Measurements from ENCODE around the gene VSTM4.

The VSTM4 gene

DNA sequence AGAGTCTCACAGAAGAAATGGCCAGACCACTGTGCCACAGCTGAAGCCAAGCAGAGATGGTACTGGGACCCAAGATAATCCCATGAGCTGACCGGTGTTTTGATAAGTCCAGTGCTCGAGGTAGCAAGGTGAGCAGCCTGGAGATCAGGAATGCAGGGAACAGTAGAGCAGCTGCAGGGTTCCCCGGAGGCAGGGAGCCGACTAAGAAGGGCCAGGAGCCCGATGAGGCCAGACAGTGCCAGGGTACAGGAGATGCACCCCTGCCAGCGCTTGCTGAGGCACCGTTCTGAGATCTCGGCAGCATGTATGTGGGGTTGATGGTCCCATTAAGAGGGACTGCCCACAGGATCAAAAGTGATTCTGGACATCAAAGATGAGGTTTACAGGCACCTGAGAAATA is 47.1 kb downstream of the VSTM4 start:
- no peak for DNase-seq

DNA sequence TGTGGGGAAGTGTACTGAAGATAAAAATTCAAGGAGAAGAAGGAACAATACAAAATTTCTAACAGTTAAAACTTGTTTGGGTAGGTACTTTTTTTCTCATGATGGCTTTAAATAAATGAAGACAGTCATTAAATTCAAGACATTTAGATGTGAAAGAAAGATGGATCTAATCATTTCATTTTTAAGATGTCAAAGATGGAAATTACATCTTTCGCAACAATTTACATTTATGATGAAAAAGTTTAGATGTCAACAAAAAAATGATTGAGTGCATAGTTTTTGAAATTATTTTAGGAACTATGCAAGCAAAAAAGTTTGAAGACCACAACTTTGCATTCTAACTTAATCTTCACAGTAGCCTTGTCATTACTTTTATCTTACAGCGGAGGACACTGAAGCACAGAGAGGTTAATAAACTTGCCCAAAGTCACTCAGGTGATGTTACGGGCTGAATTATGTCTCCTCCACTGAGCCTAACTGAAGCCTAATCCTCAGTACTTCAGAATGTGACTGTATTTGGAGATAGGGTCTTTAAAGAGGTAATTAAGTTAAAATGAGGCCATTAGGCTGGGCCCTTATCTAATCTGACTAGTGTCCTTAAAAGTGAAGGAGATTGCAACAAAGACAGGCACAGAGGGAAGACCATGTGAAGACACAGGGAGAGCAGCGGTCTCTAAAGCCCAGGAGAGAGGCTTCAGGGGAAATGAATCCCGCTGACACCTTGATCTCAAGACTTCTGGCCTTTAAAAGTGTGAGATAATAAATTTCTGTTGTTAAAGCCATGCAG is 48.2 kb downstream of the VSTM4 start:
- no peak for DNase-seq

DNA sequence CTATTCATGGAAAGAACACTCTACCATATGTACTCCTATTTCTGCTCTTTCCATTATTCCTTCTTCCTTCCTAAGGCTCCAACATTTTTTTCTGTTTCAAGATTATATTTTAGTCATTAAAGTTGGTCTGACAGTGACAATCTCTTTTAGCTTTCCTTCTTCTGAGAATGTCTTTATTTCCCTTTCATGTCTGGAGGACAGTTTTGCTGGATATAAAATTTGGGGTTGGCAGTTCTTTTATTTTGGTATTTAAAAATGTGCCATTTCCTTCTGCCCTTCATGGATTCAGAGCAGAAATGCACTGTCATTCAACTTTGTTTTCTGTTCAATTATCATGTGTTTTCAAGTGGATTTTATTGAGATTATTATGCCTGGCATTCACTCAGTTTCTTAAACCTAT is 53.1 kb downstream of the VSTM4 start:
- DNase-seq, result no peak

DNA sequence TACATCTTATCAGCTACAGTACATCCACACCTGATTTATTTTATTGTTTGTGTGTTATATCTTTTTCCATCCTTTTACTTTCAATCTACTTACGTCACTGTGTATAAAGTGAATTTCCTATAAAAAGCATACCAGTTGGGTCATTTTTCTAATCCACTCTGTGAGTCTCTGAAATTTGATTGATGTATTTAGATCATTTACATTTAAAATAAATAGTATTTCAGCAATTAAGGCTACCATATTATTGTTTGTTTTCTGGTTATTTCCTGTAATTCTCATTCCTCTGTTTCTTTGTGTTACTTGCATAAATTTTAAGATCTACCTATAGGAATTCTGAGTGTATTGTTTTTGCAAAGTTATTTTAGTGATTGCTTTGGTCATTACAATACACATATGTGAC is 53.7 kb downstream of the VSTM4 start:
- no peak for DNase-seq

DNA sequence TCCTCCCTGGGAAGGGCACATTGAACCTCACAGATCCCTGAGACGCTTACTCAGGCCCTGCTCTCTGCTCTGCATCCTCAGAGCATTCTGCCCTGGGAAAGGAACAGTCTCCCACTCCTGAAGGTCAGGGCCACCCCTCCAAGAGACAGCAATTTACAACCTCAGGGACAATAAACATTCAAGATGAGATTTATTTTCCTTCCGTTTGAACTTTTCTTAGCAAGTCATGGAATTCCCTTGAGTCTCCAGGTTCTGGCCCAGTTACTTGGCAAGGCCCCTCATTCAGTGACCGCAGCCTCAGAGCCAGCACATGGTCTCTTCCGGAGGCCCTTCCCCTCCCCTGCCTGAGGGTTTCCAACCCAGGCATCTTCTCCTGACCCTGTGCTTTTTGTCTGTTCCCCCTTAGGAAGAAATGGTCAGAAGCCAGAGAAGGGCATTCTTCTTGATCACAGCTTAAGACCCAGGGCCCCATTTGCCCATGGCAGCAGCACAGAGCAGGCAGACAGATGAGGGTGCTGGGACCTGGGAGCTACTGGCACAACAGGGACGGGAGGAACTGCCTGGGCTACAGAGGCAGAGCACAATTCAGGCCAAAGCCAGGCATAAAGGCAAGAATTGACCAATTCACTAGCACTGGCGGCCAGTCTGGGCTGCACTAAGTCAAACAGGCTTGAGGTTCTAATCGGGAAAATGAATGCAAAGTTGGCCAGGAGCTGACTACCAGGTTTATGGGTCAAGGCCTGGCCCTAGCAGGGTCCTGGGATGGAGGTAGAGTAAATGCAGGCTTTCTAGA is 56.7 kb downstream of the VSTM4 start:
- peak; percentile 54 for DNase-seq

DNA sequence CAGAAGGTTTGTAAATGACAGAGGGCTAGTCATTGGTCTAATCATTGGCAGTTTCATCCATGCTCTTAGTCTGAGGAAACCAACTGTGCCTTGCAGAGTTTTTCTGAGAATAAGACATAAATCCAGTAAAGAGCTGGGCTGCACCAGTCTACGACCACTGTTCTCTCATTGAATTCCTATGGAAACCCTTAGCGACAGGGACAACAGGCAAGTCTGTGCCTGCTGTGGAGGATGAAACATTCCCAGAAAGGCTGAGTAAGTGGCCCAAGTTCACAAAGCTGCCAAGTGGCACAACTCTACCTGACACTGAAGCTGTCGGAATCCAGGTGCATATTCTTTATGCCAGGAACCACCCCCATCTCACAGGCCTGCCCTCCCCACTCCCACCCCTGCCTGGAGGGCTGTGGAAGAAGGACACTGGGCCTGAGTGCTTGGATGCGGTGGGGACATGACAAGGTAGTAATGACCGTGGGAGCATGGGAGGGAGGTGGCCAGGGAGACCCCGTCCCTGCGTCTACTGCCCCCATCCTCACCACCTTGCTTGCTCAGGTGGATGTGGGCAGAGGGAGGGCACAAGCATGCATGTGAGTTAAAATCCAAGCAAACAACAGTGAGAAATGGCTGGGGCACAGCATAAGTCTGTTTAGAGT is 58.0 kb downstream of the VSTM4 start:
- no peak for DNase-seq

DNA sequence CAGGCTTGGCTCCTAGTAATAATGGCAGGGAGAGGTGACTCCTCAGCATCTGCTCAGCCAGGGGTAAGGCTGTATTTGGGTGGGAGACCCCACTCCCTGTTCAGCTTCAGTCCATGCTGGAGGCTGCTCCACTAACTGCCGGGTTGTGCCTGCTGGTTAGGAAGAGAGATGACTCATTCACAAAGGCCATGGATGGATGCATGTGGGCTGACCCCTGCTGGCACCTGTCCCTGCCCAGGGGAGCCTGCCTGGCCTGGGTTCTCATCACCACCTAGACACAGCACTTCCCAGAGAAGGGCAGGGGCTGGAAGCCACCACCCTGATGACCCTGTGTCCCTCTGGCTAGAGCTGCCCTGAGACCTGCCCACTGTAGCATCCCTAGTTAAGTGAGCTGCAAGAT is 59.0 kb downstream of the VSTM4 start:
- no peak for DNase-seq

DNA sequence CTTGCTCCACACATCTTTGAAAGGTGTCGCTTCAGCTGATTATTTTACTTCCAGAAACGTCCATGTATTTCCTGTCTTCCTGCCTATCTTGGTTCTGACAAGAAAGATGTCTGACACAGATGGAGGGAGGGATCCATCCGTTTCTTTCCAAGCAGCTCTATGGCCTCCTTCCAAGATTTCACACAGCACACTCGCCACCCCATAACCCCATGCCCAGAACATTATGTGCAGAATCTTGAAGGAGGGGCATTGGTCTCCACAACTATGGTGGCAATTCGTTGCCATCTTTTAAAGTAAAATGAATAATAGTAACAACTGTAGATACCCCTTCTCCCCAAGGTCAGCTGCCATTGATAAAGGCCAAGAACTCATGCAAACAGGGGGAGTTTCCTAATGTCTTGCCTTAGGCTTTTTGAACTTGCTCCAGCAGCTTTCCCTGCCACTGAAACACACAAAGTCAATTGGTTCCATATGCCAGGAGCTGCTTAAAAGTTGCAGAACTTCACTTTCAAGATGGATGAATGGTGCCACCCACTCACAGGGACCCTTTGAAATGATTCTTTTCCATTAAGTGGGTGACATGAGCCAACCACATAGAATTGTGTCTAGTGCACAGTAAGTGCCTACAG is 60.0 kb downstream of the VSTM4 start:
- no peak for DNase-seq

DNA sequence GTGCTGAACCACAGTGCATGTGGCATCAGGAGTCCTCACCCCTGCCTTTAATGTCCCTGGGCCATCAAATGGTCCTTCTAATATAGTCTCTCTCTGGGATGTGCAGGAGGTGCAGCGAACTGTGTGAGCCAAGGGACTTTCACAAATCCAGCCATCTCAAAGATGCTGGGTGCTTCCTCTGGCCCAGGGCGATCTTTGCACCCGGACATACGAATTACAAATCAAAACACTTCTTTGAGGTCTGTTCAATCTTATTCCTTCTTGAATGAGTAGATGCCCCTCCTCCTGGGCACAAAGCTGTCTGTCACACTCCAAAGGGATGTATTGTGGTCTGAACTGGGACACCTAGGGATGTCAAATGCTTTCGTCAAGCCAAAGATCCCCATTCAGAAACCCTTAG is 60.6 kb downstream of the VSTM4 start:
- no peak for DNase-seq

DNA sequence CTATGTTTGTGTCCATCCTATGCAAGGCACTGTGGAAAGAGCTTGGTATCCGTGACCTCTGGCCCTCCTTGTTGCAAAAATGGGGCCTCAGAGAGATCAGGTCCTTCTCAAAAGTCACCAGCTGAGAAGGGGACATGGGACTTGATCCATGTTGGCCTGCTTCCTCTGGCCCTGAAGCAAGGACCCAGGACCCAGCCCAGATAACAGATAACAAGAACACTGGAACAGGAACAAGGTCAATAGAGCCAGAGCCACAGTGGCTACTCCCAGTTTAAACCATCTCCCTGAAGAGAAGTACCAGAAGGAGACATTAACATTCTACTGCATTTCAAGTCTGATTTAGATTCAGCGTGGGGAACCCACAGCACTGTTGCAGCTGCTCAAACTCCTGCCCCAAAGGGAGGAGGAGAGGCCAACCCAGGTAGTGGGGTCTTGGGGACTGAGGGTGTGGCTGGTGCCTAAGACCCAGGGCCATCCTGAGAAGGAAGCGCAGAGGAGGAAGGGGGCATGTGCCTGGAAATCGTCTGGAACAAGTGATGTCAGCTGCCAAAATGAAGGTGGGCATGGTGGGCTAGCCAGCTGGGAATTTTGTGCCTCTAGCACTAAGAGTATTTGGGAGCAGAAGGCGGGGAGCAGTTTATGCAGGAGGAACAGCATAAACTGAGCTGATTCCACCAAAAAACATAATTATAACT is 61.2 kb downstream of the VSTM4 start:
- no peak for DNase-seq

DNA sequence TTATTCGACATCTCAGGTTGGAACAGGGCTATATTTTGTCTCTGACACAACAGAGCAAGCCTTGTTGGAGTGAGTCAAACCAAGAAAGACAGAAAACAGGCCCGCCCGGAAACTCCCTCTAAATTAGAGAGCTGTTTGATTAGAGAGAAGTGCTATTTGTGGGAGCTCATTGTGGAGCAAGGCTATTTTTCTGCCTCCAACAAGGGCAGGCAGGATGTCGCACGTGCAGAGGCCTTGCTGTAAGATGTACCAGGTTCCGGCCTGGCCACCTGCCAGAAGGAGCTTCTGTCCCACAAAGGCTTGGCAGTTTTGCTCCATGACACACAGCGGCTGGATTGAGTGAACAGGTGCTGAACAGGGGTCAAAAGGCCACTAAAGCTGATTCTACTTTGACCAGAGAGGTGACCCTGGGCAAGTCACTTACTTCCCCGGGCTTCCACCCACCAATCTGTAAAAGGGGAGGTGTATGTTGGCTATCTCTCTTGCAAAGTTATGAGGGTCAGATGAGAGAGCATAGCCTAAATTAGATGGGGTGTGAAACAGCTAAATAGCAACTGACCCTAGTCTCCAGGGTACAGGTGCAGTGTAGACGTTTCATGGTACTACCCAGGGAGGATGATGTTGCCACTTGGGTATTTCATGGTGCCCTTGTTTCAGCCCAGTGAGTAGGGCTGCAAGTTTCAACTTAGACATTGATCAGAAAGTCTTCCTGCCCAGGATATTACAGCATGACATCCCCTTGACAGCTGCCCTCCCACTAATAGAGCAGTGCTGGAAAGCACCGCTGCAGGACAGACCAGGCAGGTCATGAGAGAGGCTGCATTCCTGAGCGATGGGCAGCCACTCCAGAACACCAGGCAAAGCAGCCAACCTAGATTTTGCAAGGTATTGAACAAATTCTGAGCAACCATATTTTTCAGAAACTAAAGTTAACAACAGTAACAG is 62.0 kb downstream of the VSTM4 start:
- DNase-seq, result no peak

DNA sequence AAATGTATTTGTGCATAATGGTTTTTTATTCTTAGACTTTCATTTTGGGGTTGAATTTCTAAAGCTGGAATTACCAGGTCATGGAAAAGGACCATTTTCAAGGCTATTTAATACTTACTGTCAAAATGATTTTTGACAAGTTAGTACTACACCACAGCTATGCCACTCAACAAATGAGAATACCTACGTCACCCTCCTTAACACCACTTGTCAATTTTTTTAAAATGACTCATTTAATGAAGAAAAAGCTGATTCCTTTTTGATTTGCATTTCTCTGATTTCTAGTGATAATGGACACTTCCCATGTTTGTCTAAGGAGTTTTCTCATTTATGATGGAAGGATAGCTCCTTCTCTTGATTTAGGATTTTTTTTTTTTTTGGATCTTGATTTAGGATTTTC is 63.3 kb downstream of the VSTM4 start:
- no peak for DNase-seq

DNA sequence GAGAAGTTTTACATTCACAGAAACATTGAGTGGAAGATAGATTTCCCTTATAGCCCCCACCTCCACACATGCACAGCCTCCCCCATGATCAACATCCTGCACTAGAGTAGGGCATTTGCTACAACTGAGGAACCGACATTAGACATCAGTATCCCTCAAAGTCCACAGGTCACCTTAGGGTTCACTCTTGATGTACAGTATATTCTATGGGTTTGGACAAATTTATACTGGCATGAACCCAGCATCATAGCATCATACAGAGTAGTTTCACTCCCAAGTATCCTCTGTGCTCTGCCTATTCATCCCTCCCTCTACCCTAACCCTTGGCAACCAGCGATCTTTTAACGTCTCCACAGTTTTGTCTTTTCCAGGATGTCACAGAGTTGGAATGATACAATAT is 64.4 kb downstream of the VSTM4 start:
- DNase-seq, result no peak

DNA sequence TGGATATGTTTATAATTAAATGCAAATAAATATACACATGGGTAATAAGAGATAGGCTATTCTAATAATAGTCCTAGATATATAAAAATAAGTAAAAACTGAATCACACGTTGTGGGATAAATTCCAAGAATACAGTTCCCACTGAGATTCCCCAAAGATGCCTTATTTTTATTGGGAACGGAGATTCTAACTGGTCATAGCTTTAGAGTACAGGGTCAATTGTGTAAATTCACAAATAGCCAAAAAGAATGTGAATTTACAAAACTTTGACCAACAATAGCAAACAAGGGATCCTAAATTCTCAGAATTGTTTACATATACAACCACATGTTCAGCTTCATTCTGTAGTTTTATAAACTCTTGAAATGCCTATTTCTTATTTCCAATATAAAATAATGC is 65.0 kb downstream of the VSTM4 start:
- DNase-seq, result no peak

DNA sequence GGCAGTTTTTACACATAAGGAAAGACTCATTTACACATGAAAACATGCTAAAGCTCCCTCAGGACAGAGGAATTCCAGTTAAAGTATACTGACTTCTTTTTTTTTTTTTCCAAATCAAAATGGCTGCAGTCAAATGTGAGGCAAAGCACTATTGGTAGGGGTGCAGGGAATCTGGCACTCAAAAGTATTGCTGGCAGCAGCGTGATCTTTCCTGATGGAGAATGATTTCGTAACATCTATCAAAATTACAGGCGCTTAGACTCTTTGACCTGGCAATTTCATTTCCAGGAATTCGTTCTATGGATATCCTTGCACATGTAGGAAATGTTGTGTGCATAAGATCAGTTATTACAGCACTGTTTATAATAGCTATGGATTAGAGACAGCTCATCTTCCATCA is 65.7 kb downstream of the VSTM4 start:
- no peak for DNase-seq

DNA sequence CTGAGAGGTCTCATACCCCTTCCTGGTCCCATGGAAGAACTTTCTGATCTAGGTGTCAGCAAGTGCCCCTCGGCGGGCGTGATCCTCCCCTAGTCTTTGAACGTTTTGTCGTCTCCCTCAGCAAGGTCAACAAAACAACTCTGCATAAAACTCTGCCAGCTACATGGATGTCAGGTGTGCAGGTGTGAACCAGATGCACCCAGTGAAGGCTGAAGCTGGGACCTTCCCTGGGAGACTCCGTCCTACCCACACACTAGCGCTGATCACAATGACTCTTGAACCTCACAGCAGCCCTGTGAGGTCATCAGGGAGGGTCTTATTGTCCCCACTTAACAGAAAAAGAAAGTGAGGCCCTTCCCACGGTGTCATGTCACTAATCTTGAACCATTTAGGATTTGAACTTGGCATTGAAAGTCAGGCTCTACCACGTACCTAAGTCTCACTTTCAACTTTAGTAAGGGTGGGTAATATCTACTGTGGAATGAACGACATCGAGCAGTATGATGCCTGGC is 68.1 kb downstream of the VSTM4 start:
- DNase-seq, result no peak

DNA sequence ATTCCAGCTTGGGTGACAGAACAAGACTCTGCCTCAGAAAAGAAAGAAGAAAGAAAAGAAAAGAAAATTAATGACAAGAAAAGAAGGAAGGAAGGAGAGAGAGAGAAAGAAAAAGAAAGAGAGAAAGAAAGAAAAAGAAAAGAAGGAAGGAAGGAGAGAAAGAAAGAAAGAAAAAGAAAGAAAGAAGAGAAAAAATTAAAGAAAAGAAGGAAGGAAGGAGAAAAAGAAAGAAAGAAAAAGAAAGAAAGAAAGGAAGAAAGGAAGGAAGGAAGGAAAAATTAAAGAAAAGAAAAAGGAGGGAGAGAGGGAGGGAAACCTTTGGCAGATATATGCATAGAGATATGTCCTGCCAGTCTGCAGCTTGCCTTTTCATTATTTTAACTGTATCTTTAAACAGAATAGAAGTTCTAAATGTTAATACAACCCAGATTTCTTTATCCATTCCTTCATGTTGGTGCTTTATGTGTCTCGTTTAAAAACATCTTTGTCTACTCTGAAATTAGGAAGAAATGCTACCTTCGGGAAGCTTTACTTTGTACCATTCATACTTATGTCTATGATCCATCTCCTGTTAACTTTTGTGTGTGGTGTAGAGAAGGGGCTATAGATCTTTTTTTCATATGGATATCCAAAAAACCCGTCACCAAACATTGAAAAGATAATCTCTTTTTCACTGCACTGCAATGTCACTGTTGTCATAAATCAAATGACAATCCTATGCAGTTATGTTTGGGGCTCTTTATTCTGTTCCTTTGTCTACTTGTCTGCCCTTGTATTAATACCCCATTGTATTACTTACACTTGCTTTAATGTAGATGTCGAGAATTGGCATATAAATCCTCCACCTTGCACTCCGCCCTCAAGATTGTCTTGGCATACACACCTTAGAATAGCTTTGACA is 70.8 kb downstream of the VSTM4 start:
- DNase-seq, result no peak

DNA sequence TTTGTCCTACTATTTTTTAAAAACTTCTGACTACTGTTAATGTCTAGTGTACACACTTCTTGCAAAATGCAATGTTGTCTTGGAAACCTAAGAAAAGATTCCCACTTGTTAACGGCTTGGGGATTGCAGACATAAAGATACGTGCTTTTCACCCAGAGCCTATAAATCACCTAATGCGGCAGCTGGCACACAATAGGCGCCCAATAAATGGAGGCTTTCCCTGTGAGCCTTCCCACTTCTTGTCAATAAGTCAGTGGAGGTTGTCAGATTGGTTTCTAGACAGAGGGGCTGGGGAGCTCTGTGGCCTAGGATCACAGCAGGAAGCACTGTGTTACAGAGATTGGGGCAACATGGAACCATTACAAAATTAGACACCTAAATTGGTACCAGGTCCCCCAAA is 74.7 kb downstream of the VSTM4 start:
- DNase-seq, result no peak

DNA sequence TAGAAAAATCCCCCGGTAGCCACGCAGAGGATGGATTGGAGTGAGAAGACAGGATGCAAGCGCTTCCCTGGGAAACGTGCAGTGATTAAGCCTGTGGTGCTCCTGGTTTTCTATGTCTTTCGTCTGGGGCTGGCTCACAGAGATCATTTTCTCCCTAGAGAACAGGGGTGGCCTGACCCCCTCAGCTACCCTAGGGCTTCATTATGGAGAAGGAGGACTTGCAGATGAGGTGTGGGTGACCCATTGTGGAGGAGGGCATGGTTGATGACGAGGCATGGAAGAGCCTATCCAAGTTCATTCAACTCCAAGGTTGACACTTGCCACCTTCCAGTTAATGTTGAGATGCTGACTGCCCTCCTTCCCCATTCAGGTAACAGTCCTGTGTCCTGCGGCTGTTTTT is 75.9 kb downstream of the VSTM4 start:
- DNase-seq, result no peak

DNA sequence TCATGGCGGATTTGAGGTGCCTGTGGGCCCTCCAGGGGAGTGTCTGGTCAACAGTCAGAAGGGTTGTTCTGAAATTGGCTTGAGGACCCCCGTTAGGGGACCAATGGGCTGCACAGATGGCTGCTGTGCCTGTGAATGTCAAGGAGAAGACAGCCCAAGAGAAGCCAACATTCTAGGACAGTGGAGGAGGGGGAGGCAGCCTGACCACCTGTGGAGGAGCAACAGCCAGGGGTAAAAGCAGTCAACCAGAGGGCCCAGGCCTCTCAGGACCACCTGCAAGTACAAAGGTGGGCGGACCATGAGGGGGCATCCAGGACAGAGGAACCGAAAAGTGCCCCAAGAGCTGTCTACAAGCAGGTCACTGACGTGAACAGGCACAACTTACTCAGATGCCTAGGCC is 76.6 kb downstream of the VSTM4 start:
- no peak for DNase-seq

Measured in left hindlimb (tissue), 1 donor.